ENCODE results near the gene SLIT2.

SLIT2 gene

GRCh38 chr4:20262221-20262620 lies 10.5 kb downstream of the SLIT2 start:
- no peaks in the 10 kb centered on the region for H3K9me3 ChIP-seq (ENCODE audit: low read length)
- H3K27me3 ChIP-seq (ENCODE audit: insufficient read depth, low read length) = no peaks in the 10 kb centered on the region
- H3K4me3 ChIP-seq (ENCODE audit: low read depth, low read length, poor library complexity, severe bottlenecking) = no peak overlapping the region
- H3K79me2 ChIP-seq (ENCODE audit: insufficient read depth, low read length) = no peaks in the 10 kb centered on the region
- H3F3A ChIP-seq (ENCODE audit: insufficient read depth, low read length) = no peaks in the 10 kb centered on the region
- H3K9me2 ChIP-seq (ENCODE audit: low read depth, low read length) = no peaks in the 10 kb centered on the region
- H3K4me2 ChIP-seq (ENCODE audit: low read length) = no peak overlapping the region
- no peak overlapping the region for H3K27ac ChIP-seq (ENCODE audit: low read depth, low read length, poor library complexity, severe bottlenecking)
- TF ChIP-seq CTCF (IDR thresholded peaks at IDR 0.05; ENCODE audit: low read length) (no peak), EZH2 (IDR thresholded peaks at IDR 0.05; ENCODE audit: borderline replicate concordance, low read length) (no peak)
- no peaks in the 10 kb centered on the region for H3K4me1 ChIP-seq (ENCODE audit: insufficient read depth, low read length, severe bottlenecking)
- H3K9ac ChIP-seq (ENCODE audit: low read length) = no peak overlapping the region
- no peak overlapping the region for H2AFZ ChIP-seq (ENCODE audit: low read length)
- no peaks in the 10 kb centered on the region for H3K36me3 ChIP-seq (ENCODE audit: insufficient read depth, low read length)
- H4K20me1 ChIP-seq (ENCODE audit: insufficient read depth, low read length) = no peaks in the 10 kb centered on the region

- H3K4me1 ChIP-seq (ENCODE audit: insufficient read depth, low read length, severe bottlenecking) = no peaks in the 10 kb centered on the region
- H3K4me2 ChIP-seq (ENCODE audit: low read length) = no peak overlapping the region
- no peaks in the 10 kb centered on the region for H3K9me3 ChIP-seq (ENCODE audit: low read length)
- no peak overlapping the region for H3K4me3 ChIP-seq (ENCODE audit: low read depth, low read length, poor library complexity, severe bottlenecking)
- no peaks in the 10 kb centered on the region for H3K9me2 ChIP-seq (ENCODE audit: low read depth, low read length)
- no peak overlapping the region for H3K27ac ChIP-seq (ENCODE audit: low read depth, low read length, poor library complexity, severe bottlenecking)
- TF ChIP-seq CTCF (IDR thresholded peaks at IDR 0.05; ENCODE audit: low read length) (no peak), EZH2 (IDR thresholded peaks at IDR 0.05; ENCODE audit: borderline replicate concordance, low read length) (no peak)
- H3K9ac ChIP-seq (ENCODE audit: low read length) = no peak overlapping the region
- no peaks in the 10 kb centered on the region for H3K79me2 ChIP-seq (ENCODE audit: insufficient read depth, low read length)
- no peaks in the 10 kb centered on the region for H3F3A ChIP-seq (ENCODE audit: insufficient read depth, low read length)
- no peak overlapping the region for H2AFZ ChIP-seq (ENCODE audit: low read length)
- H3K27me3 ChIP-seq (ENCODE audit: insufficient read depth, low read length) = no peaks in the 10 kb centered on the region
- H4K20me1 ChIP-seq (ENCODE audit: insufficient read depth, low read length) = no peaks in the 10 kb centered on the region
- no peaks in the 10 kb centered on the region for H3K36me3 ChIP-seq (ENCODE audit: insufficient read depth, low read length)
Observed at GRCh38 chr4:20264688-20265087, 13.0 kb downstream of the SLIT2 start.

GRCh38 chr4:20265726-20266125 lies 14.0 kb downstream of the SLIT2 start:
- no peak overlapping the region for H3K4me2 ChIP-seq (ENCODE audit: low read length)
- H3K4me1 ChIP-seq (ENCODE audit: insufficient read depth, low read length, severe bottlenecking) = no peaks in the 10 kb centered on the region
- no peaks in the 10 kb centered on the region for H3K27me3 ChIP-seq (ENCODE audit: insufficient read depth, low read length)
- no peak overlapping the region for H3K9ac ChIP-seq (ENCODE audit: low read length)
- no peaks in the 10 kb centered on the region for H3K9me3 ChIP-seq (ENCODE audit: low read length)
- no peaks in the 10 kb centered on the region for H3K79me2 ChIP-seq (ENCODE audit: insufficient read depth, low read length)
- no peaks in the 10 kb centered on the region for H3K36me3 ChIP-seq (ENCODE audit: insufficient read depth, low read length)
- H4K20me1 ChIP-seq (ENCODE audit: insufficient read depth, low read length) = no peaks in the 10 kb centered on the region
- no peak overlapping the region for H2AFZ ChIP-seq (ENCODE audit: low read length)
- no peaks in the 10 kb centered on the region for H3F3A ChIP-seq (ENCODE audit: insufficient read depth, low read length)
- TF ChIP-seq EZH2 (IDR thresholded peaks at IDR 0.05; ENCODE audit: borderline replicate concordance, low read length) (no peak), CTCF (IDR thresholded peaks at IDR 0.05; ENCODE audit: low read length) (no peak)
- H3K9me2 ChIP-seq (ENCODE audit: low read depth, low read length) = no peaks in the 10 kb centered on the region
- H3K27ac ChIP-seq (ENCODE audit: low read depth, low read length, poor library complexity, severe bottlenecking) = no peak overlapping the region
- no peak overlapping the region for H3K4me3 ChIP-seq (ENCODE audit: low read depth, low read length, poor library complexity, severe bottlenecking)

All from OCI-LY1 (cell line).